Subcutaneous adipose tissue (tissue), 4 donors: ENCODE data around the gene NRSN2. TPM values are rescaled to one million over a fixed set of nuclear protein-coding genes. Genes with fewer than 3 reads are reported as not detected.

ENCODE experiments used
- CTCF ChIP-seq: fragments of 450-650 bp; IDR thresholded peaks from one replicate; pipeline ENCODE4 v1.5.1; 2016; ENCODE audit warnings: low read depth, mild to moderate bottlenecking, control low read depth, antibody characterized with exemption, moderate library complexity
- total RNA-seq, 4 donors: library from RNA; depleted of rRNA; stranded (reverse); fragments of >200 nt; gene quantifications; one replicate each; pipeline ENCODE4 v1.1.0, GENCODE V29; 2016

The NRSN2 gene
- total RNA-seq, 4 donors from 2014 or later: 5.2 to 9.4 (median 7.6) TPM

GRCh38 chr20:334578-334977 is 12.3 kb upstream of the NRSN2 start:
- no peak for TF ChIP-seq CTCF

GRCh38 chr20:341682-342081 is 5.2 kb upstream of the NRSN2 start:
- no peak for TF ChIP-seq CTCF

- no peak for TF ChIP-seq CTCF
Observed at GRCh38 chr20:343107-343506, 3.8 kb upstream of the NRSN2 start.

GRCh38 chr20:346033-346639 is 775 bp upstream of the NRSN2 start:
- TF ChIP-seq CTCF: no peak

GRCh38 chr20:347317-347639 is 367 bp downstream of the NRSN2 start:
- no peak for TF ChIP-seq CTCF

GRCh38 chr20:347640-348484 is 951 bp downstream of the NRSN2 start:
- TF ChIP-seq CTCF: no peak

GRCh38 chr20:348972-349841 is 2.3 kb downstream of the NRSN2 start:
- no peak for TF ChIP-seq CTCF
